NCI-H146 treated with DMSO at 0.1 percent for 48 hours (cell line): ENCODE data around the gene HOXA1.

Experiments
- DNase-seq: peaks from one replicate; lab custom pipeline; 2025; ENCODE audit not compliant: unreplicated experiment; lab: John Stamatoyannopoulos, UW

The HOXA1 gene

GRCh38 chr7:27116962-27117886 lies 21.4 kb upstream of the HOXA1 start:
- no peak for DNase-seq

GRCh38 chr7:27116031-27116961 lies 20.5 kb upstream of the HOXA1 start:
- no peak for DNase-seq

GRCh38 chr7:27115221-27116026 lies 19.6 kb upstream of the HOXA1 start:
- no peak for DNase-seq

- no peak for DNase-seq
Measured at GRCh38 chr7:27114881-27115220, 19.1 kb upstream of the HOXA1 start.

- DNase-seq = peak; percentile 10
Measured at GRCh38 chr7:27113991-27114769, 18.4 kb upstream of the HOXA1 start.

- DNase-seq = peak; percentile 8
Measured at GRCh38 chr7:27112955-27113949, 17.5 kb upstream of the HOXA1 start.

- DNase-seq = no peak
Measured at GRCh38 chr7:27112361-27112760, 16.6 kb upstream of the HOXA1 start.

- no peak for DNase-seq
Measured at GRCh38 chr7:27111751-27112277, 16.0 kb upstream of the HOXA1 start.

- no peak for DNase-seq
Measured at GRCh38 chr7:27111042-27111750, 15.4 kb upstream of the HOXA1 start.

- no peak for DNase-seq
Measured at GRCh38 chr7:27110186-27111031, 14.6 kb upstream of the HOXA1 start.

- no peak for DNase-seq
Measured at GRCh38 chr7:27109466-27110185, 13.8 kb upstream of the HOXA1 start.

- DNase-seq = no peak
Measured at GRCh38 chr7:27108390-27109127, 12.8 kb upstream of the HOXA1 start.

- no peak for DNase-seq
Measured at GRCh38 chr7:27107391-27108381, 11.9 kb upstream of the HOXA1 start.

- DNase-seq = no peak
Measured at GRCh38 chr7:27106901-27107240, 11.1 kb upstream of the HOXA1 start.
